ENCODE results near the gene KRT16. TPM values are rescaled to one million over a fixed set of nuclear protein-coding genes. Genes with fewer than 3 reads are reported as not detected.

Gene KRT16
- total RNA-seq, 1 experiment from 2014 or later: 0.61 TPM

- H3K4me1 ChIP-seq (ENCODE audit: control insufficient read depth in 1 of 2, insufficient read depth in 2 of 2, low read length in 2 of 2): peaks cover 31 to 61% of the 10 kb centered on the region in 2 experiments
- H3K9me3 ChIP-seq (ENCODE audit: control insufficient read depth in 1 of 2, insufficient read depth in 1 of 2, low read depth in 1 of 2, low read length in 2 of 2): no peaks in the 10 kb centered on the region
- H2AFZ ChIP-seq (ENCODE audit: low read depth, low read length, poor library complexity, severe bottlenecking): no peak overlapping the region
- RAD21 ChIA-PET (ENCODE audit: low non-redundant PET in 1 of 2, low total read pairs in 2 of 2, uncharacterized antibody in 2 of 2, unreplicated experiment in 2 of 2): no interaction called here
- intact Hi-C loops (cut with micrococcal nuclease): no loop called here
- no peaks in the 10 kb centered on the region for H4K20me1 ChIP-seq (ENCODE audit: insufficient read depth)
- H3K36me3 ChIP-seq (ENCODE audit: control insufficient read depth in 1 of 2, insufficient read depth in 2 of 2, low read length in 2 of 2): no peaks in the 10 kb centered on the region
- POLR2A ChIA-PET: no interaction called here
- H3K9ac ChIP-seq (ENCODE audit: low read length): no peak overlapping the region
- no peaks in the 10 kb centered on the region for H3K9me2 ChIP-seq (ENCODE audit: insufficient read depth)
- CTCF ChIA-PET: interaction anchor here (1.4 kb wide), 1 partner anchor 9 kb away, joined by 7 read pairs; no protein-coding TSS in a partner anchor
- no peak overlapping the region for H3K4me2 ChIP-seq (ENCODE audit: low read length)
- H3K27ac ChIP-seq (ENCODE audit: low read depth, low read length): no peak overlapping the region
- no TSS peak for BruUV-seq (replicated peaks)
- no peaks in the 10 kb centered on the region for H3K27me3 ChIP-seq (ENCODE audit: insufficient read depth, low read length)
- DNase-seq (ENCODE audit: low read depth, low spot score): no peak
- no peaks in the 10 kb centered on the region for H3K79me2 ChIP-seq (ENCODE audit: insufficient read depth, low read length)
- TF ChIP-seq CBX3 (IDR thresholded peaks at IDR 0.05; ENCODE audit: low read depth) (no peak), EZH2phosphoT487 (IDR thresholded peaks at IDR 0.05; ENCODE audit: borderline replicate concordance) (no peak), ZBTB33 (IDR thresholded peaks at IDR 0.05; ENCODE audit: extremely low read depth, insufficient replicate concordance, low read length) (no peak), SP1 (IDR thresholded peaks at IDR 0.05; ENCODE audit: low read depth) (no peak), CEBPB (IDR thresholded peaks at IDR 0.05; ENCODE audit: low read depth) (no peak), ELF1 (IDR thresholded peaks at IDR 0.05; ENCODE audit: borderline replicate concordance, low read depth) (no peak), SIN3A (IDR thresholded peaks at IDR 0.05; ENCODE audit: low read depth) (no peak), EGR1 (IDR thresholded peaks at IDR 0.05; ENCODE audit: low read depth) (no peak), ATF3 (IDR thresholded peaks at IDR 0.05) (no peak), RAD21 (IDR thresholded peaks at IDR 0.05; ENCODE audit: low read depth) (no peak), TCF7L2 (IDR thresholded peaks at IDR 0.05; ENCODE audit: borderline replicate concordance, extremely low read depth, insufficient read depth, insufficient read length) (no peak), FOSL1 (IDR thresholded peaks at IDR 0.05; ENCODE audit: low read depth) (no peak), ZFX (IDR thresholded peaks at IDR 0.05) (no peak), MAX (IDR thresholded peaks at IDR 0.05) (no peak), POLR2A (IDR thresholded peaks at IDR 0.05; ENCODE audit: borderline replicate concordance, extremely low read depth, insufficient read depth, insufficient read length) (no peak), JUND (IDR thresholded peaks at IDR 0.05) (no peak)
- ATAC-seq: no peak
- H3K4me3 ChIP-seq (replicated peaks in 1 of 2; ENCODE audit: low read depth in 1 of 2, low read length in 2 of 2): no peak overlapping the region
These were observed 44.7 kb upstream of the KRT16 start for GRCh38 chr17:41657176-41657754.
